HepG2 (cell line): ENCODE results near the gene VWA7. TPM values are rescaled to one million over a fixed set of nuclear protein-coding genes. Genes with fewer than 3 reads are reported as not detected.

Experiments
- JUND ChIP-seq: sonication (generic); formaldehyde crosslinking; IDR thresholded peaks from 2 replicates; pipeline ENCODE4 v1.8.0; 2022; ENCODE audit warnings: mild to moderate bottlenecking, missing genetic modification reagents
- KDM6A ChIP-seq: IDR thresholded peaks from 2 replicates; pipeline ENCODE4 v1.6.1; 2016; ENCODE audit warnings: low read depth
- MIER2 ChIP-seq: IDR thresholded peaks from 2 replicates; pipeline ENCODE4 v1.6.1; 2016; ENCODE audit warnings: missing biosample characterization, missing genetic modification reagents
- MXD1 ChIP-seq: sonication (generic); formaldehyde crosslinking; IDR thresholded peaks from 2 replicates; pipeline ENCODE4 v1.4.0; 2020; ENCODE audit warnings: mild to moderate bottlenecking, missing genetic modification reagents
- RBFOX2 ChIP-seq: fragments of 200-400 bp; formaldehyde crosslinking; IDR thresholded peaks from 2 replicates; pipeline ENCODE4 v1.6.1; 2017; ENCODE audit warnings: low read depth, mild to moderate bottlenecking, low read length
- RCOR2 ChIP-seq: IDR thresholded peaks from 2 replicates; pipeline ENCODE4 v1.6.1; 2016; ENCODE audit warnings: missing biosample characterization, missing genetic modification reagents
- ZBTB26 ChIP-seq: IDR thresholded peaks from 2 replicates; pipeline ENCODE4 v1.6.1; 2016; ENCODE audit warnings: missing compliant biosample characterization, missing genetic modification reagents, borderline replicate concordance
- ZNF224 ChIP-seq: sonication (generic); formaldehyde crosslinking; IDR thresholded peaks from 2 replicates; pipeline ENCODE4 v1.5.0; 2020; ENCODE audit warnings: mild to moderate bottlenecking, missing genetic modification reagents
- ZNF704 ChIP-seq: sonication (generic); formaldehyde crosslinking; IDR thresholded peaks from 2 replicates; pipeline ENCODE4 v1.8.1; 2023; ENCODE audit warnings: mild to moderate bottlenecking, inconsistent platforms, moderate library complexity, missing genetic modification reagents, borderline replicate concordance
- polyA plus RNA-seq, 8 experiments: library from polyadenylated mRNA; depleted of rRNA in 3 of 8; stranded (reverse) in 7 of 8; unstranded in 1 of 8; fragments of >200 nt; fragmentation: Illumina TruSeq in 4 of 8; extraction: Trizol in 4 of 8; gene quantifications; 2 replicates each; pipeline versions ENCODE4 v1.2.1 to v1.2.3, GENCODE V29; 2011 to 2016; ENCODE audit warnings: low read depth in 4 of 8, missing spikeins in 1 of 8, mixed read lengths in 1 of 8; ENCODE audit not compliant: insufficient read depth in 1 of 8
- total RNA-seq, 5 experiments: library from RNA; depleted of rRNA; stranded (reverse); fragments of >200 nt; fragmentation: Illumina TruSeq; extraction: Trizol; gene quantifications; 2 replicates each; pipeline ENCODE4 v1.2.3, GENCODE V29; 2016; ENCODE audit warnings: low read depth in 1 of 5
- TF ChIP-seq, protein P1 (sequence below): sonication (generic); formaldehyde crosslinking; IDR thresholded peaks from 2 replicates; pipeline ENCODE4 v1.5.0; 2020; ENCODE audit warnings: mild to moderate bottlenecking, missing genetic modification reagents, borderline replicate concordance
- TF ChIP-seq, protein P2 (sequence below): sonication (generic); formaldehyde crosslinking; IDR thresholded peaks from 2 replicates; pipeline ENCODE4 v1.5.0; 2020; ENCODE audit warnings: mild to moderate bottlenecking, missing genetic modification reagents, moderate library complexity
- TF ChIP-seq, protein P3 (sequence below): sonication (generic); formaldehyde crosslinking; IDR thresholded peaks from 2 replicates; pipeline ENCODE4 v1.5.1; 2020; ENCODE audit warnings: missing genetic modification reagents, mild to moderate bottlenecking, borderline replicate concordance
- TF ChIP-seq, protein P4 (sequence below): sonication (generic); formaldehyde crosslinking; IDR thresholded peaks from 2 replicates; pipeline ENCODE4 v1.4.0; 2020; ENCODE audit warnings: missing genetic modification reagents, mild to moderate bottlenecking, borderline replicate concordance

Gene VWA7
- total and polyA plus RNA-seq, 2 of the 13 experiments (the other 11 are each of a cell fraction or from before 2014, with no cell fraction given), result 0.86 to 3.3 TPM

DNA sequence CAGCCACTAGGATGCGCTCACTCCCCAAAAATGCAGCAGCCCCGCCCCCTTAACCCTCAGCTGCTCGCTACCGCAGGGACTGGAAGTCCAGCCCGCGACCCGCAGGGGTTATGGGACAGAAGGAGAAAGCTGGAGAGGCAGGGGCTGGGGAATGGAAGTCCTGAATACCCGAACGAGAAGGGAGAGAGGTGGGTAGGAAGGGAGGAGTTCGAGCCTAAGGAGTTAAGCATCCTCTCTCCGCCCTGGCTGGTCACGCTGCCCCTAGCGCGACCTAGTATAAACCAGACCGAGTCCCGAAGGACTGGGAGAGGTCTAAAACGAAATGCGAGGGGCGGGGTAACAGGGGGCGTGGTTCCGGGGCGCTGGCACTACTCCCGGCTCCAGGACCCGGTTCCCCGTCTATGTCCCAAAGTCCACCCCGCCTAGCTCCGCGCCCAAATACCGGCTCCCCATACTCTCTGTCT is 47.6 kb downstream of the VWA7 start (continued):
- TF ChIP-seq, protein P1, sequence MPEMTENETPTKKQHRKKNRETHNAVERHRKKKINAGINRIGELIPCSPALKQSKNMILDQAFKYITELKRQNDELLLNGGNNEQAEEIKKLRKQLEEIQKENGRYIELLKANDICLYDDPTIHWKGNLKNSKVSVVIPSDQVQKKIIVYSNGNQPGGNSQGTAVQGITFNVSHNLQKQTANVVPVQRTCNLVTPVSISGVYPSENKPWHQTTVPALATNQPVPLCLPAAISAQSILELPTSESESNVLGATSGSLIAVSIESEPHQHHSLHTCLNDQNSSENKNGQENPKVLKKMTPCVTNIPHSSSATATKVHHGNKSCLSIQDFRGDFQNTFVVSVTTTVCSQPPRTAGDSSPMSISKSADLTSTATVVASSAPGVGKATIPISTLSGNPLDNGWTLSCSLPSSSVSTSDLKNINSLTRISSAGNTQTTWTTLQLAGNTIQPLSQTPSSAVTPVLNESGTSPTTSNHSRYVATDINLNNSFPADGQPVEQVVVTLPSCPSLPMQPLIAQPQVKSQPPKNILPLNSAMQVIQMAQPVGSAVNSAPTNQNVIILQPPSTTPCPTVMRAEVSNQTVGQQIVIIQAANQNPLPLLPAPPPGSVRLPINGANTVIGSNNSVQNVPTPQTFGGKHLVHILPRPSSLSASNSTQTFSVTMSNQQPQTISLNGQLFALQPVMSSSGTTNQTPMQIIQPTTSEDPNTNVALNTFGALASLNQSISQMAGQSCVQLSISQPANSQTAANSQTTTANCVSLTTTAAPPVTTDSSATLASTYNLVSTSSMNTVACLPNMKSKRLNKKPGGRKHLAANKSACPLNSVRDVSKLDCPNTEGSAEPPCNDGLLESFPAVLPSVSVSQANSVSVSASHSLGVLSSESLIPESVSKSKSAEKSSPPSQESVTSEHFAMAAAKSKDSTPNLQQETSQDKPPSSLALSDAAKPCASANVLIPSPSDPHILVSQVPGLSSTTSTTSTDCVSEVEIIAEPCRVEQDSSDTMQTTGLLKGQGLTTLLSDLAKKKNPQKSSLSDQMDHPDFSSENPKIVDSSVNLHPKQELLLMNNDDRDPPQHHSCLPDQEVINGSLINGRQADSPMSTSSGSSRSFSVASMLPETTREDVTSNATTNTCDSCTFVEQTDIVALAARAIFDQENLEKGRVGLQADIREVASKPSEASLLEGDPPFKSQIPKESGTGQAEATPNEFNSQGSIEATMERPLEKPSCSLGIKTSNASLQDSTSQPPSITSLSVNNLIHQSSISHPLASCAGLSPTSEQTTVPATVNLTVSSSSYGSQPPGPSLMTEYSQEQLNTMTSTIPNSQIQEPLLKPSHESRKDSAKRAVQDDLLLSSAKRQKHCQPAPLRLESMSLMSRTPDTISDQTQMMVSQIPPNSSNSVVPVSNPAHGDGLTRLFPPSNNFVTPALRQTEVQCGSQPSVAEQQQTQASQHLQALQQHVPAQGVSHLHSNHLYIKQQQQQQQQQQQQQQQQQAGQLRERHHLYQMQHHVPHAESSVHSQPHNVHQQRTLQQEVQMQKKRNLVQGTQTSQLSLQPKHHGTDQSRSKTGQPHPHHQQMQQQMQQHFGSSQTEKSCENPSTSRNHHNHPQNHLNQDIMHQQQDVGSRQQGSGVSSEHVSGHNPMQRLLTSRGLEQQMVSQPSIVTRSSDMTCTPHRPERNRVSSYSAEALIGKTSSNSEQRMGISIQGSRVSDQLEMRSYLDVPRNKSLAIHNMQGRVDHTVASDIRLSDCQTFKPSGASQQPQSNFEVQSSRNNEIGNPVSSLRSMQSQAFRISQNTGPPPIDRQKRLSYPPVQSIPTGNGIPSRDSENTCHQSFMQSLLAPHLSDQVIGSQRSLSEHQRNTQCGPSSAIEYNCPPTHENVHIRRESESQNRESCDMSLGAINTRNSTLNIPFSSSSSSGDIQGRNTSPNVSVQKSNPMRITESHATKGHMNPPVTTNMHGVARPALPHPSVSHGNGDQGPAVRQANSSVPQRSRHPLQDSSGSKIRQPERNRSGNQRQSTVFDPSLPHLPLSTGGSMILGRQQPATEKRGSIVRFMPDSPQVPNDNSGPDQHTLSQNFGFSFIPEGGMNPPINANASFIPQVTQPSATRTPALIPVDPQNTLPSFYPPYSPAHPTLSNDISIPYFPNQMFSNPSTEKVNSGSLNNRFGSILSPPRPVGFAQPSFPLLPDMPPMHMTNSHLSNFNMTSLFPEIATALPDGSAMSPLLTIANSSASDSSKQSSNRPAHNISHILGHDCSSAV, result no peak; the same call in 1 of the 2 replicates
- TF ChIP-seq ZNF704 (CRISPR knock-in tag) (no peak), ZBTB26 (CRISPR knock-in tag) (peak; percentile 46; the same call in 1 of the 2 replicates), KDM6A (no peak), ZNF224 (CRISPR knock-in tag) (peak; percentile 78), JUND (CRISPR knock-in tag) (0 out of 2 replicates have a peak, but pooled peaks have one; percentile 18), RBFOX2 (no peak), MXD1 (CRISPR knock-in tag) (0 out of 2 replicates have a peak, but pooled peaks have one; percentile 49), MIER2 (CRISPR knock-in tag) (no peak; the same call in 1 of the 2 replicates), RCOR2 (CRISPR knock-in tag) (0 out of 2 replicates have a peak, but pooled peaks have one; percentile 42)
- TF ChIP-seq, protein P2, sequence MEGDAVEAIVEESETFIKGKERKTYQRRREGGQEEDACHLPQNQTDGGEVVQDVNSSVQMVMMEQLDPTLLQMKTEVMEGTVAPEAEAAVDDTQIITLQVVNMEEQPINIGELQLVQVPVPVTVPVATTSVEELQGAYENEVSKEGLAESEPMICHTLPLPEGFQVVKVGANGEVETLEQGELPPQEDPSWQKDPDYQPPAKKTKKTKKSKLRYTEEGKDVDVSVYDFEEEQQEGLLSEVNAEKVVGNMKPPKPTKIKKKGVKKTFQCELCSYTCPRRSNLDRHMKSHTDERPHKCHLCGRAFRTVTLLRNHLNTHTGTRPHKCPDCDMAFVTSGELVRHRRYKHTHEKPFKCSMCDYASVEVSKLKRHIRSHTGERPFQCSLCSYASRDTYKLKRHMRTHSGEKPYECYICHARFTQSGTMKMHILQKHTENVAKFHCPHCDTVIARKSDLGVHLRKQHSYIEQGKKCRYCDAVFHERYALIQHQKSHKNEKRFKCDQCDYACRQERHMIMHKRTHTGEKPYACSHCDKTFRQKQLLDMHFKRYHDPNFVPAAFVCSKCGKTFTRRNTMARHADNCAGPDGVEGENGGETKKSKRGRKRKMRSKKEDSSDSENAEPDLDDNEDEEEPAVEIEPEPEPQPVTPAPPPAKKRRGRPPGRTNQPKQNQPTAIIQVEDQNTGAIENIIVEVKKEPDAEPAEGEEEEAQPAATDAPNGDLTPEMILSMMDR (CRISPR knock-in tag), result peak; percentile 96
- TF ChIP-seq, protein P3, sequence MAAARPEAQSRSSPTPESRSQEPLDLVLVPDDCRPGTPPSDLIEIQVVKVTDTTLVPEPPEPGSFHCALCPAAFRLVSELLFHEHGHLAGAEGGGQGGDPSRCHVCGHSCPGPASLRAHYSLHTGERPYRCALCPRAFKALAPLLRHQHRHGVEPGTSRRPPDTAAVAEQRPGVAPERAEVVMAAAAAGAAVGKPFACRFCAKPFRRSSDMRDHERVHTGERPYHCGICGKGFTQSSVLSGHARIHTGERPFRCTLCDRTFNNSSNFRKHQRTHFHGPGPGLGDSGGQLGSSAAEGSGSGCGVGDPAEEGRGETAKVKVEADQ (CRISPR knock-in tag), result no peak
- TF ChIP-seq, protein P4, sequence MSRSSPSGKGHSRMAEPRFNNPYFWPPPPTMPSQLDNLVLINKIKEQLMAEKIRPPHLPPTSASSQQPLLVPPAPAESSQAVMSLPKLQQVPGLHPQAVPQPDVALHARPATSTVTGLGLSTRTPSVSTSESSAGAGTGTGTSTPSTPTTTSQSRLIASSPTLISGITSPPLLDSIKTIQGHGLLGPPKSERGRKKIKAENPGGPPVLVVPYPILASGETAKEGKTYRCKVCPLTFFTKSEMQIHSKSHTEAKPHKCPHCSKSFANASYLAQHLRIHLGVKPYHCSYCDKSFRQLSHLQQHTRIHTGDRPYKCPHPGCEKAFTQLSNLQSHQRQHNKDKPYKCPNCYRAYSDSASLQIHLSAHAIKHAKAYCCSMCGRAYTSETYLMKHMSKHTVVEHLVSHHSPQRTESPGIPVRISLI (CRISPR knock-in tag), result peak; percentile 60; the same call in 1 of the 2 replicates
